Ishikawa (cell line): ENCODE results near the gene ROBO1.

Experiments
- CEBPB ChIP-seq: IDR thresholded peaks from 2 replicates; pipeline ENCODE4 v1.6.1; 2012
- EP300 ChIP-seq: IDR thresholded peaks from 2 replicates; pipeline ENCODE4 v1.6.1; 2012; ENCODE audit warnings: borderline replicate concordance
- TAF1 ChIP-seq: IDR thresholded peaks from 2 replicates; pipeline ENCODE4 v1.6.1; 2012; ENCODE audit warnings: low read depth, mild to moderate bottlenecking
- TF ChIP-seq, protein P1 (sequence below): IDR thresholded peaks from 2 replicates; pipeline ENCODE4 v1.6.1; 2012; ENCODE audit warnings: low read depth, mild to moderate bottlenecking

DNA sequence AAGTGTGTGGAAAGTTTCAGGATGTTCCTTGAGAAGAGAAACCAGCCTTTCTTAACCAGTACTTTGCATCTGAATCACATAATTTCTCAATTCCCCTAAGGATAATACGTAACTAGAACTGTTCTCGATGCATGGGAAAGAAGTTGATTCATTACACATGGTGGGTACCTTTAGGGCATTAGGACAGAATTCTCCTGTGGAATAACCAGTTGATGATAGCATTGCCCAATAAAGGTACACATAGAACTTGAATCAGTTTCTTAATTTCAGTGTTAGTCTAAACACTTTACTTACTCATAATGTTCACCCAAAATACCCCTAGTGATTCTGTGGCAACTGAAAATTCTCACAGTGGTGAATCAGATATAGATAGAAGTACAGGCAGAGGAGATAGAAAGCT is 1030.9 kb downstream of the ROBO1 start:
- TF ChIP-seq, protein P1, sequence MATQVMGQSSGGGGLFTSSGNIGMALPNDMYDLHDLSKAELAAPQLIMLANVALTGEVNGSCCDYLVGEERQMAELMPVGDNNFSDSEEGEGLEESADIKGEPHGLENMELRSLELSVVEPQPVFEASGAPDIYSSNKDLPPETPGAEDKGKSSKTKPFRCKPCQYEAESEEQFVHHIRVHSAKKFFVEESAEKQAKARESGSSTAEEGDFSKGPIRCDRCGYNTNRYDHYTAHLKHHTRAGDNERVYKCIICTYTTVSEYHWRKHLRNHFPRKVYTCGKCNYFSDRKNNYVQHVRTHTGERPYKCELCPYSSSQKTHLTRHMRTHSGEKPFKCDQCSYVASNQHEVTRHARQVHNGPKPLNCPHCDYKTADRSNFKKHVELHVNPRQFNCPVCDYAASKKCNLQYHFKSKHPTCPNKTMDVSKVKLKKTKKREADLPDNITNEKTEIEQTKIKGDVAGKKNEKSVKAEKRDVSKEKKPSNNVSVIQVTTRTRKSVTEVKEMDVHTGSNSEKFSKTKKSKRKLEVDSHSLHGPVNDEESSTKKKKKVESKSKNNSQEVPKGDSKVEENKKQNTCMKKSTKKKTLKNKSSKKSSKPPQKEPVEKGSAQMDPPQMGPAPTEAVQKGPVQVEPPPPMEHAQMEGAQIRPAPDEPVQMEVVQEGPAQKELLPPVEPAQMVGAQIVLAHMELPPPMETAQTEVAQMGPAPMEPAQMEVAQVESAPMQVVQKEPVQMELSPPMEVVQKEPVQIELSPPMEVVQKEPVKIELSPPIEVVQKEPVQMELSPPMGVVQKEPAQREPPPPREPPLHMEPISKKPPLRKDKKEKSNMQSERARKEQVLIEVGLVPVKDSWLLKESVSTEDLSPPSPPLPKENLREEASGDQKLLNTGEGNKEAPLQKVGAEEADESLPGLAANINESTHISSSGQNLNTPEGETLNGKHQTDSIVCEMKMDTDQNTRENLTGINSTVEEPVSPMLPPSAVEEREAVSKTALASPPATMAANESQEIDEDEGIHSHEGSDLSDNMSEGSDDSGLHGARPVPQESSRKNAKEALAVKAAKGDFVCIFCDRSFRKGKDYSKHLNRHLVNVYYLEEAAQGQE, result no peak
- TF ChIP-seq TAF1 (no peak), CEBPB (no peak), EP300 (no peak)
